Activated naive CD8-positive, alpha-beta T cell treated with anti-CD3 and anti-CD28 coated beads for 36 hours (primary cell): ENCODE results near the gene KCTD10. TPM values are rescaled to one million over a fixed set of nuclear protein-coding genes. Genes with fewer than 3 reads are reported as not detected.

Experiments
- DNase-seq: peaks from one replicate; pipeline ENCODE4 v3.0.0; 2021
- H3K27ac Mint-ChIP-seq: one replicate; pipeline ENCODE4 v1.8.0; 2022; ENCODE audit warnings: mild to moderate bottlenecking, moderate library complexity, mixed read lengths
- H3K27me3 Mint-ChIP-seq: one replicate; pipeline ENCODE4 v1.8.0; 2022; ENCODE audit warnings: mild to moderate bottlenecking, mixed read lengths
- H3K36me3 Mint-ChIP-seq: one replicate; pipeline ENCODE4 v1.8.0; 2021; ENCODE audit warnings: mild to moderate bottlenecking, mixed read lengths
- H3K4me1 Mint-ChIP-seq: one replicate; pipeline ENCODE4 v1.8.0; 2021; ENCODE audit warnings: mixed read lengths
- H3K4me3 Mint-ChIP-seq: one replicate; pipeline ENCODE4 v1.8.0; 2022; ENCODE audit warnings: mild to moderate bottlenecking, moderate library complexity, mixed read lengths
- H3K9me3 Mint-ChIP-seq: one replicate; pipeline ENCODE4 v1.8.0; 2022; ENCODE audit warnings: mixed read lengths
- total RNA-seq, 2 experiments: library from RNA; stranded (reverse); gene quantifications; one replicate each; pipeline ENCODE4 v1.2.3, GENCODE V29; 2021

Gene KCTD10
- total RNA-seq, 2 experiments from 2014 or later, result 47.6 to 48.9 TPM

DNA sequence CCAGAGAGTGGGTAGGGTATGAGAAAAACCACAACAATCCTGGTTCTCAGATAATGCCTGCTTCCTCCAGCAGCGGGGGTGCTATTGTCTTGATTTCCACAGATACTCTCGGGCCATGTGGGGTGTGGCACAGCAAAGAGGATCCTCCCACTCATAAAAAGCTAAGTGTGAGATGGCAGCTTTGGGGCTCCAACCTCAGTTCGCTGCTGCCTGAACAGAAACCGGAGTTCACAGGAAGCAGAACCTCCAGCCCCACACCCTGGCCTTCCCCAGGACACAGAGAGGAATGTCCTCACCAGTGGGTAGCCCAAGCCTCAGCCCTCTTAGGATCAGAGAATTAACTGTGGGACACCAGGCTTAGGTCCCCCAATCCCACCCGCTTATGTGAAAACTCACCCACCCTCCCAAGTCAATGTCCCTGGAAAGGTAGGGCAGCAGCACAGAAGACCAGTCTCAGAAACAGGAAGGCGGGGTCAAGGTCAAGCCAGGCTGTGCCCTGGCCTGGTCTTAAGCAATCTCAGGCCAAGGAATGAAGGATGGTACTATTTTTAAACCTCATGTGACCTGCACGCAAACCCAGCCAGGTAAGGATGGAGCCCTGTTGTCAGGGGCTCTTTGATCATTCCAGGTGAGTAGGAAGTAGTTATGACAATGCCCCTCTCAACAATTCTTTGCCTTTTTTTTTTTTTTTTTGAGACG, 9.0 kb downstream of the KCTD10 start:
- peaks cover 33% of the 10 kb centered on the region for H3K4me1 Mint-ChIP-seq
- no peaks in the 10 kb centered on the region for H3K9me3 Mint-ChIP-seq
- no peaks in the 10 kb centered on the region for H3K27me3 Mint-ChIP-seq
- no peak overlapping the region for H3K4me3 Mint-ChIP-seq
- DNase-seq, result no peak
- H3K27ac Mint-ChIP-seq, result peak overlapping the region; percentile 5
- peaks cover 4% of the 10 kb centered on the region for H3K36me3 Mint-ChIP-seq

DNA sequence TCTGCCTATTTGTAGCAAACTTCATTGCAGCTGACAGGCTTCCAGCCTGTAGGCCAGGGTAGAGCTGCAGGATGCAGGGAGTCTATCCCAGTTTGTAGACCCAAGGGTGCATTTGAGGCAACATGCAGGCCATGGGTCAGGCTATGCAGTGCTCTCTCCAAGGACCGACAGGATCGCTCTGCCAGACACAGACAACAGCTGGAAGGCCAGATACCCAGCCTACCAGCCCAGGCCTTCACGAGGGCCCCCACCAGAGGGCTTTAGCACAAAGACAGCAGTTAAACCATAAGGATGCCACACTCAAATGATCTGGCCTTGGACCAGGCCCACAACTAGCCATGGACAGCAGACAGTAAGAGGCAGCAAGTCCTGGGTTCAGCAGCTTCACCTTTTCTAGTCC, 10.3 kb downstream of the KCTD10 start:
- Mint-ChIP-seq H3K4me1 (peaks cover 39% of the 10 kb centered on the region), H3K4me3 (no peak overlapping the region), H3K27me3 (no peaks in the 10 kb centered on the region), H3K36me3 (peaks cover 4% of the 10 kb centered on the region), H3K27ac (no peak overlapping the region), H3K9me3 (no peaks in the 10 kb centered on the region)
- no peak for DNase-seq

DNA sequence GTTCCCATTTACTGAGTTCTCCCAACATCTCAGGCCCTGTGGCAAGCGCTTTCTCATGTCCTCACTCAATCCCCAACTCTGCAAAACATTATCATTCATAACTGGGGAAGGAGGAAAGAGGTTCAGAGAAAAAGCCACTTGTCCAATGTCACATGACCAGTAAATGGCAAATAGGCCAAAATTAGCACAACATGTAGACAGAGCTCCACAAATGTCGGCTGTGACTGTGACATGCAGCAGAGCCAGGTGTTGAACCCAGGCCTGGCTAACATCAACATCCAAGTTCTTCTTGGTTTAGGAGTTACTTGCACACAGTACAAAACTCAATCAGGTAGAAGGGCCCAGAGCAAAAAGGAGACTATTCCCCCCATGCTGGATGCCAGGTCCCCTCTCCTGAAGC, 10.8 kb downstream of the KCTD10 start:
- H3K4me3 Mint-ChIP-seq, result no peak overlapping the region
- H3K9me3 Mint-ChIP-seq, result no peaks in the 10 kb centered on the region
- H3K4me1 Mint-ChIP-seq, result peaks cover 41% of the 10 kb centered on the region
- H3K36me3 Mint-ChIP-seq, result peaks cover 4% of the 10 kb centered on the region
- DNase-seq, result no peak
- H3K27me3 Mint-ChIP-seq, result no peaks in the 10 kb centered on the region
- no peak overlapping the region for H3K27ac Mint-ChIP-seq

DNA sequence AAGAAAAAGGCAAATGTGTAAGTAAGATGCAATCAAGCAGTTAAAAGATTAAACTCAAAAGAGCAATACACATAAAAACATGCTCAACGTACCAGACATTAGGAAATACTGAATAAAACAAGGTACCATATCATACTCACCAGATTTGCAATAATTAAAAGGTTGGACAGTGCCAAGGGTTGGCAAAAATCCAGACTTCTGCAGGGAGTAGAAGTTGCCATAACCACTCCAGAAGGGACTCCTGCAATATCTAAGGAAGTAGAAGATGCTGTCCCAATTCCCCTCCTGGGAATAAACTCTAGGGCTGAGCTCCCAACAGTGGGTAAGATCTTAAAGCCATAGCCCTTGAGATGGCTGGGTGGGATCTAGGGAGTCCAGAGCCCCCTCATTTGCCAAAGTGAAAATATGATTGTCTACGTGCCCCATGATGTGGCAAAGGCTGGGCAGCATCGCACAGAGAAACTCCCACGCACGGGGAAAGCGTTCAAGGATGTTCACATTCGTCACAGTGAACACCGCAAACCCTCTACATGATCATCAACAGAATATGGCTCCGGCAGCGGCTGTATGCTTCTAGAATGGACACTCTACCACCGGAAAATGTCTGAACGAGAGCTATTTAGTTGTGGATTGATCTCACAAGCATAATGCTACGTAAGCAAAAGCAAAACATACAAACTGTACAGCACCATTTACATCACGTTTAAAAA, 12.3 kb downstream of the KCTD10 start:
- Mint-ChIP-seq H3K27me3 (no peaks in the 10 kb centered on the region), H3K4me3 (no peak overlapping the region), H3K27ac (no peak overlapping the region), H3K4me1 (peaks cover 33% of the 10 kb centered on the region), H3K9me3 (no peaks in the 10 kb centered on the region), H3K36me3 (peaks cover 4% of the 10 kb centered on the region)
- no peak for DNase-seq

DNA sequence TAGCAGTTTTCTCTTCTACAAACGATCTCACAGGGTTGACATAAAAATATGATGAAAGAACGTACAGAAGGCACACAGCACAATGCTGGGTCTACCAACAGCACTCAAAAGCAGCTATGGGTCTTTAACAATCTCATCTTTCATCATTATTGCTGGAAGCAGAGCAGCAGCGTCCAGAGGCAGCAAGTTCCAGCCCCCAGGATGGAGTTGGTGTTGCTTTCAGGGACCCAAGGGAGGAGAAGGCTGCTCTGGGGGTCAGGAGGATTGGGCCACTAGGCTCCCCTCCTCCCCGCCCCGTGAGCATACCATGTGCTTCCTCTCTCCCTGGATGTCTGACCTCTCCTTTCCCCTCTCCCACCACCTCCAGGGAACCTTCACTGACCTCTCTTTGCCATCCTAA, 13.3 kb downstream of the KCTD10 start:
- Mint-ChIP-seq H3K4me1 (peaks cover 33% of the 10 kb centered on the region), H3K27ac (peak overlapping the region; percentile 44), H3K27me3 (no peaks in the 10 kb centered on the region), H3K4me3 (no peak overlapping the region), H3K36me3 (peaks cover 4% of the 10 kb centered on the region), H3K9me3 (no peaks in the 10 kb centered on the region)
- no peak for DNase-seq

DNA sequence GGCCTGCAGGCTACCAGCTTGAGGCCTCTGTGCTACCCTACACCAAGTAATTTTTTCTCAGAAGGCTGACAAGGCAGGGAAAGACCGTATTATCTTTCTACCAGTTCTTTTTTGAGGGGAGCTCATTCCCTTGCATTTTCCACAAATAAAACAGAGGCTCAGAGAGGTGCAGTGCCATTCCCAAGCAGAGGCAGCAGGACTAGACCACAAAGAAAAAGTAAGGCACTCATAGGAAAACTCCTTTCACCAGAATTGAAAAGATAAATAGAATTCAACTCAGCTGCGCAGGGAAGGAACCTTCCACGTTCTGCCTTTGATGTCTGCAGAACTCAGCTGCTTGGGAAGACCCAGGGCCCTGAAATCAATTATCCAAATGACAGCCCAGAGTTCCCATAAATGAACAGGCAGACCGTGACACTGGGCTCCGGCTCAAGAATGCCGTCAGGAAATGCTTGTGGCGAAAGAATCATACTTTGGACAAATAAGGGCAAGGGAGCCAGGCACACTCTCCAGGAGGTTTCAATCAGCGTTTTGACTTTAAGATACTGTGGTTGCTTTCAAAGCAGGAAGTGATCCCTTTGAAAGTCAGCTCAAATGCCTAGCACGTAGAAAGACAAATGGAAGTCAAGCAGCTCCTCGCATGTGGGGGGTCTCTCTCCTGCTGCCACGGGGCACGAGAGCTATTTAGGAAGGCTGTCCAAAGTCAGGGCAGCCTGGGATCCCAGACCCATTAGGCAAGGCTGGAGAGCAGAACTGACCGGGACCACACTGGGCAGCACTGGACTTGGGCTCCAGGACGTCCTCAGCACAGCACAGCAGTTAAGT, 14.0 kb downstream of the KCTD10 start:
- DNase-seq, result no peak
- peaks cover 2% of the 10 kb centered on the region for H3K36me3 Mint-ChIP-seq
- H3K27me3 Mint-ChIP-seq, result no peaks in the 10 kb centered on the region
- H3K4me1 Mint-ChIP-seq, result peaks cover 37% of the 10 kb centered on the region
- H3K4me3 Mint-ChIP-seq, result no peak overlapping the region
- H3K9me3 Mint-ChIP-seq, result no peaks in the 10 kb centered on the region
- peak overlapping the region; percentile 44 for H3K27ac Mint-ChIP-seq

DNA sequence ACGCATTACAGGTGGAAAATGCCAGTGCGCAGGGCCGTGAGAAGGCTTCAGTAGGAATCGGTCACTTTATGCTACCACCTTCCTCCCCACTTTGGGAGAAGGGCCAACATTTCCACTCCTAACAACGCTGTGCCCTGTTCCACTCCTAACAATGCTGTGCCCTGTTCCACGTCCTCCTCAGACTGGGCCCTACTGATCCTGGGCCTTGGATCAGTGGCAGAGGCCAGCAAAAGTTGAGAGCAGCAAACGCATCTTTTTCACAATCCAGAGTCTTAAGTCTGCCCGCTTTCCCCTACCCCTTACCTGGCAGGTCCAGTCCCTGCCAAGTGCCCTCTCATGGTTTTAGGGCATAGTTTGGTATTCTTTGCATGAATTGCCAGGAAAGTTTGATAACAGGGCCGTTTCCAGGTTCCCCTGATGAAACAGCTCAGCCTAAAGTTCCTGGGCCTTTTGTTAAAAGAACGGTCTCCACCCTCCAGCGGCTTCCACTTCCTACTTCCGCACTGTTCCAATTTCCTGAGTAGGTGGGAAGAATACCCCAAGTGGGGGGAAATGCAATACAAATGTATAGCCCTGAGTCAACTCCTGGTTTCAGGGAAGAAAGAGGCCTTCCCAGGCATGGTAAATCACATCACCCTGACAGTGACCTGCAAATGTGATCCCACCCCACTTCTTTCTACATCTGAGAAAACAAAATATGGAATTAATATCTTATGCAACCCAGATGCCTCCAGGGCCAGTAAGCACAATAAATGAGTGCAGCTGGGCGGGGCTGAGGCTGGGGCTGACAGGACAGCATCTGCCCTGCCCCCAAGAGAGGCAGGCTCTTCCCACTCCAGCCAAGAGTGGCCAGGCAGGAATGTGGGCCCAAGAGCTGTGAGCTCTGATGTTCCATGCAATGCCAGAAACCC, 15.0 kb downstream of the KCTD10 start:
- no peaks in the 10 kb centered on the region for H3K9me3 Mint-ChIP-seq
- DNase-seq, result no peak
- no peak overlapping the region for H3K4me3 Mint-ChIP-seq
- H3K4me1 Mint-ChIP-seq, result peaks cover 40% of the 10 kb centered on the region
- peaks cover 5% of the 10 kb centered on the region for H3K36me3 Mint-ChIP-seq
- H3K27ac Mint-ChIP-seq, result no peak overlapping the region
- H3K27me3 Mint-ChIP-seq, result no peaks in the 10 kb centered on the region

DNA sequence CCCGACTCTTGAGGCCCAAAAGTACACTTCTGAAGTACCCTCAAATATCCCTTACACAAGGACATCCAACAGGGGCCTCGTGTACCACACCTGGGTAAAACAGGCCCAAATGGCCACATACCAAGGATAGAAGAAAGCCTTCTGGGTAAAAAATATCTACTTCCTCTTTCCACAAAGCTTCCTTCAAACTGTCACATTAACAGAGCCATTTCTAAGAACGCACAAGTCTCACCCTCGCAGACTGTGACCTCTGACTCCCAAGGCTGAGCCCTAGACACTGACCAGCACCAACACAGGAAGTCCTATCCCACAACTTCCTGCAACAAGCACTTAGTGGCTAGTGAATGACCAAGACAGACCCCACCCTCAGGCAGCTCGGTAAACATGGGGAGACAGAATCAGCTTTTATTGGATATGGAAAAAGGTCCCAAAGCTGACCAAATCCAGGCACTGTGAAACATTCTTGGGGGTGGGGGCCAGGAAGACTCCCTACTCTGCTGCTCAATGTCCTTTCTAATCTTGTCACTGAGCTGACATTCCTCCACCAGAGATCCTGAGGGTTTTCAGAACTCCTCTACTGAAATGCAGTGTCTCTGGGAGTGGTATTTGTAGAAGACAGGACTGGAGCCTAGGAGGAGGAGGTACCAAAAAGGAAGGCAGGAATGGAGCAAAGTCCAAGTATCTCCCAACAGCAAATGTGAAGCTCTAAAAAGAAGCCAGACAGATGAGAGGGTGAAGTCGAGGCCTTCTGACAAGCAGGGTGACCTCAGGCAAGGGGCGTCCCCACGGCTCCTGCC, 15.9 kb downstream of the KCTD10 start:
- H3K9me3 Mint-ChIP-seq, result no peaks in the 10 kb centered on the region
- no peak for DNase-seq
- peaks cover 40% of the 10 kb centered on the region for H3K4me1 Mint-ChIP-seq
- H3K27ac Mint-ChIP-seq, result no peak overlapping the region
- H3K4me3 Mint-ChIP-seq, result no peak overlapping the region
- H3K27me3 Mint-ChIP-seq, result no peaks in the 10 kb centered on the region
- H3K36me3 Mint-ChIP-seq, result peaks cover 10% of the 10 kb centered on the region

DNA sequence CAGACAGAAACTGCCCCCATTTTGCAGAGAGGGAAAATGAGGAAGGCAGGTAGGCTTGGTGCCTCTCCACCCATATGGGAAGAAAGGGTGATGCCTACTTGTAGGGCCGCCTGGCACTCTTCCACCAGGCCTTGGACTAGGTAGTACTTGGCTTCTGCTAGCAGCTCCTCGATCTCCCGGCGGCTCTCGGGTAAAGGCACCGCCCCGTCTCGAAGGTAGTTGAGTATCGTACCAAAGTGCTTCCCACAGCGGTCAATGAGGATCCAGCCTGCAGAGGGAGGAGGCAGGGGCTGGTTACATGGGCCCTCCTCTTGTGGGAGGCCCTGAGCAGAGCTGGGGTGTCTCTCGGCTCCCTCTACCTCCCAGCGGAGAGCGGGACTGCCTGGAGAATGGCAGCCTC, 16.6 kb downstream of the KCTD10 start:
- H3K27me3 Mint-ChIP-seq, result no peaks in the 10 kb centered on the region
- no peak overlapping the region for H3K4me3 Mint-ChIP-seq
- peaks cover 40% of the 10 kb centered on the region for H3K4me1 Mint-ChIP-seq

DNA sequence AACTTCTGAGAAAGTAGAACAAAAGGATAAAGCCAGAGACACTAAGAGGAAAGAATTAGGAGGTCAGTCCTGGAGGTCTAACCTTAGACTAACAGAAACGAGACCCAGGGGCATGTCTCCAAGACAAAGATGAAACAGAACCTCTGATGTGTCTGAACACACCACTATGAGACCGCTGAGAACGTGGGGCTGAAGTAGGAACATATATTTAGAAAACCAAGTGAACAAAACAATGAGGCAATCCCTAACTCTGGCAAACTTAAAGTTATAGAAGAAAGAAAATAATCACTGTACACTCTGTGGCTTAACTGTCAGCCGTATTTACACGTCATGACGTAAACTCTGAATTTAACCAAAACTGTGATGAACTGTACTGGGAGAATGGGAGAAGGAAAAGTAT, 17.9 kb downstream of the KCTD10 start:
- Mint-ChIP-seq H3K9me3 (no peaks in the 10 kb centered on the region), H3K27ac (no peak overlapping the region), H3K27me3 (no peaks in the 10 kb centered on the region), H3K36me3 (peaks cover 9% of the 10 kb centered on the region), H3K4me1 (peaks cover 29% of the 10 kb centered on the region), H3K4me3 (no peak overlapping the region)
- no peak for DNase-seq

More for the DNA sequence above, 16.6 kb downstream of the KCTD10 start:
- Mint-ChIP-seq H3K9me3 (no peaks in the 10 kb centered on the region), H3K27ac (no peak overlapping the region), H3K36me3 (peaks cover 10% of the 10 kb centered on the region)
- DNase-seq, result no peak

DNA sequence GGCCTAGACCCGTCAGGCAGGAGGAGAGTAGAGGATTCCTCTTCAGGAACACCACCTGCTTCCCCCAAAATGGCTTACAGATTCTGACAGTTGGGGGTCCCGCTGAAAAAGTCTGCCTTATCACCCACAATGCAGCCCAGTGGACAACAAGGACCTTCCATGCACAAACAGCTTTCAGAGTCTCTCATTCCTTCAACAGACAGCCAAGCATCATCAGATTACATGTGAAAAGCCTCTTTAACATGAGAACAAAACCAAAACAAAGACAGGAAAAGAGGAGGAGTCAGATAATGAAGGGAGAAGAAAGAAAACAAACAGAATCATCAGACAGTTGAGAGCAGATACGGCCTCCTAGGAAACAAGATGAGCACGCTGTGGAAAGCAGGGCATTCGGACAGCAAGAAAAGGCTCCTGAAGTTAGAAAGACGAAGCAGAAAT, 18.3 kb downstream of the KCTD10 start:
- no peaks in the 10 kb centered on the region for H3K27me3 Mint-ChIP-seq
- no peaks in the 10 kb centered on the region for H3K9me3 Mint-ChIP-seq
- H3K4me1 Mint-ChIP-seq, result peaks cover 25% of the 10 kb centered on the region
- H3K4me3 Mint-ChIP-seq, result no peak overlapping the region
- no peak for DNase-seq
- H3K27ac Mint-ChIP-seq, result no peak overlapping the region
- H3K36me3 Mint-ChIP-seq, result peaks cover 10% of the 10 kb centered on the region

DNA sequence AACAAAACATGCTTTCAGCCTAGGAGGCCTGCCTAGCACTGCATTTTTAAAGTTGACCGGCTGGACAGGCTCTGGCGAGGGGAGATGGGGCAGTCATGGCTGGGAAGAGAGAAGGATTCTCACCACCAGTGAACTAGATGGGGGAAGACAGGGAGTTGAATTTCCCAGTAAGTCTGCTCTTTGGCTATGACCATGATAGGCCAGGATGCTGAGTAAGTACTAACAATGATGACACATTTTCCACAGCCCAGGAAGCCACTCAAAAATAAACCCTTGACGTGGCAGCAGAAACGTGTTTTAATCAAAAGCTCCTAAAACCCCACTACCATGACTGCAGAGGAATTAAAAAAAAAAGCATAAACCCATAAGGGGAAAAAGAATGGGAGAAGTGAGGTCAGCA, 19.0 kb downstream of the KCTD10 start:
- Mint-ChIP-seq H3K27ac (peak overlapping the region; percentile 59), H3K9me3 (no peaks in the 10 kb centered on the region), H3K4me3 (no peak overlapping the region), H3K36me3 (peaks cover 10% of the 10 kb centered on the region), H3K4me1 (peaks cover 18% of the 10 kb centered on the region), H3K27me3 (no peaks in the 10 kb centered on the region)
- DNase-seq, result no peak

DNA sequence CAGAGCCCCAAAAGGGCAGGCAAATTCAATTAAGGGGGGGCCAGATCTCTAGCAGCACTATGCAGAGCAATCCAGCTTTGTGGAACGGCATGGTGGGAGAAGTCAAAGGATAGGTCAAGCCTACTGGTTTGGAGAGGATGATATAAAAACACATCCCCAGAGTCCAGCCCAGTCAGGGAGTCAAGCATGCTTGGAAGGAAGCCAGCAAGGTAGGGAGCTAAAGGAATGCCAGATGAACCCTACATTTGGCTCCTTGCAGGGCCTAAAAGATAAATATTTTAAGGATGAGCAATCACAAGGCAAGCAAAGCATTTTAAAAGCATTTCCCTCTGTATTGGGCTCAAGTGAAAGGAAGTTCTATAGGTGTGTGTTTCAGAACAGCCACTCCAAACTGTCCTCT, 21.4 kb downstream of the KCTD10 start:
- DNase-seq, result no peak
- no peaks in the 10 kb centered on the region for H3K27me3 Mint-ChIP-seq
- H3K36me3 Mint-ChIP-seq, result peaks cover 10% of the 10 kb centered on the region
- H3K4me1 Mint-ChIP-seq, result peaks cover 7% of the 10 kb centered on the region
- H3K4me3 Mint-ChIP-seq, result no peak overlapping the region
- no peaks in the 10 kb centered on the region for H3K9me3 Mint-ChIP-seq
- no peak overlapping the region for H3K27ac Mint-ChIP-seq

DNA sequence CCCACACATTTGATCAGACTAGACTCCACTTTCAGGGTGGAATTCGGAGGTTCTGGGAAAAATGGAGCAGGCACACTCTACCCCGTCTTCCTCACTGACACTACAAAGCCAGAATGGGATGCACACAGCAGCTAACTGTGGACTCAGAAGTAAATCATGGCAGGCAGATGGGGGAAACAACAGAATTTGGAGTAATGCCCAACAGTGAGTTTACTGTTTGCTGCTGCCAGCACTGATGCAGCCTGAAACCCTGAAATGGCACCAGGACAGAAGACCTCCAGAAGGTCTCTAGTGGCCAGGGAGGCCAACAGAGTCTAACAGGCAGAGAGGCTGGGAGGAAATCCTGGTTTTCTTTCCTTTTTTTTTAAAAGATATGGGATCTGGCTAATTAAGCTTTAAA, 24.6 kb downstream of the KCTD10 start:
- Mint-ChIP-seq H3K9me3 (no peaks in the 10 kb centered on the region), H3K4me3 (no peak overlapping the region), H3K27me3 (no peaks in the 10 kb centered on the region), H3K4me1 (no peaks in the 10 kb centered on the region), H3K36me3 (peaks cover 10% of the 10 kb centered on the region), H3K27ac (no peak overlapping the region)
- DNase-seq, result no peak
